Esophagus squamous epithelium (tissue), 4 donors: Measurements from ENCODE around the gene ZNF429.

Source experiments
- CTCF ChIP-seq, 6 experiments: fragments of 450-650 bp in 4 of 6; fragments of 200-600 bp in 2 of 6; sonication (generic) in 2 of 6; IDR thresholded peaks; one replicate each; pipeline ENCODE4 v1.5.1; 2016 to 2019; ENCODE audit warnings: antibody characterized with exemption in 6 of 6, mild to moderate bottlenecking in 4 of 6, moderate library complexity in 4 of 6
- POLR2A ChIP-seq, 4 donors: fragments of 450-650 bp; IDR thresholded peaks; one replicate each; pipeline ENCODE4 v1.6.1; 2017; ENCODE audit warnings: antibody characterized with exemption in 4 of 4, mild to moderate bottlenecking in 4 of 4, moderate library complexity in 3 of 4

- no peak for TF ChIP-seq POLR2A (IDR thresholded peaks at IDR 0.05)
- no peak for TF ChIP-seq CTCF (IDR thresholded peaks at IDR 0.05)
Measured at GRCh38 chr19:21571316-21571715, 65.9 kb downstream of the ZNF429 start.
